Central memory CD8-positive, alpha-beta T cell (primary cell): ENCODE results near the gene SH2D6.

Experiments
- ATAC-seq: fragments of 150-1000 bp; cut with Tn5 transposase; replicated peaks from 2 replicates; pipeline ENCODE4 v1.10.0; 2022; ENCODE audit warnings: mild to moderate bottlenecking, moderate FRiP score, moderate number of reproducible peaks; ENCODE audit not compliant: poor library complexity, severe bottlenecking; ENCODE audit errors: extremely low read depth
- DNase-seq, 2 donors: peaks; one replicate each; pipeline ENCODE4 v3.0.0; 2021; ENCODE audit warnings: low spot score in 2 of 2
- H3K27ac Mint-ChIP-seq: one replicate; pipeline ENCODE4 v1.8.0; 2022; ENCODE audit warnings: low read depth, mild to moderate bottlenecking, moderate library complexity, mixed read lengths
- H3K27me3 Mint-ChIP-seq: one replicate; pipeline ENCODE4 v1.8.0; 2022; ENCODE audit warnings: mixed read lengths
- H3K36me3 Mint-ChIP-seq: one replicate; pipeline ENCODE4 v1.8.0; 2022; ENCODE audit warnings: mild to moderate bottlenecking, moderate library complexity, mixed read lengths; ENCODE audit not compliant: insufficient read depth
- H3K4me1 Mint-ChIP-seq: one replicate; pipeline ENCODE4 v1.8.0; 2022; ENCODE audit warnings: mixed read lengths
- H3K4me3 Mint-ChIP-seq: one replicate; pipeline ENCODE4 v1.8.0; 2022; ENCODE audit warnings: mild to moderate bottlenecking, moderate library complexity, mixed read lengths
- H3K9me3 Mint-ChIP-seq: one replicate; pipeline ENCODE4 v1.8.0; 2022; ENCODE audit warnings: mixed read lengths

Gene SH2D6

GRCh38 chr2:85415980-85416650 is 2.4 kb upstream of the SH2D6 start:
- H3K9me3 Mint-ChIP-seq, result no peaks in the 10 kb centered on the region
- peaks cover 7% of the 10 kb centered on the region for H3K36me3 Mint-ChIP-seq
- H3K27ac Mint-ChIP-seq, result no peak overlapping the region
- peaks cover 28% of the 10 kb centered on the region for H3K4me1 Mint-ChIP-seq
- H3K4me3 Mint-ChIP-seq, result no peak overlapping the region
- ATAC-seq (no peak), DNase-seq (no peak)
- H3K27me3 Mint-ChIP-seq, result peaks cover 9% of the 10 kb centered on the region

DNA sequence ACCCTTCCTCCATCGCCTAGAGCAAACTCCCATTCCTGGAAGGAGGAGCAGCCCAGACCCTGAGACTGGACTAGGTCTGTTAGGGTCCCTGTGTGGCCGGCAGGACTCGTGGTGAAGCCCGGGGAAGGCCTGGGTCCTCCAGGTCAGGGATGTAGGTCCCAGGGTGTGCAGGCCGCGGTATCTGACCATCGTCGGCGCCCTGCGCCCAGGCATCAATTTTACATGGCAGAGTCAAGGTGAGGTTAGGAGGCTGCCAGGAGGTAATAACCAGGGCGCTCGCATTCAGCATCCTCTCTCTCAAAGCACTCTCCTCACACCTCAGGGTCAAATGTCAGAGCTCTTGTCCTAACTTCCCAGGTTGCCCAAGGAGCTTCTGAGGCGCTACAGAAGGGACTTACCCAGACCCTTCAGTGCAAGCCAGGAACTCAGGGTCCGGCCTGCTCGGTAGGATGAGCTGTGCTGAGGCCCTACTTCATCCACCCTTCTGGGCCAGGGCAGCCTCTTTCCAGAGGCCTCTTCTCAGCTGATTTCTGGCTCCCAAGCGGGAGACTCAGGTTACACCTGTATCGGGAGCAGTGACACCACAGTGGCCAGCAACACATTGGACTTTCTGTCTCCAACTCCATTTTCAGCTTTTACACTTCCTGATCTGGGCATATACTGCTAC is 628 bp downstream of the SH2D6 start:
- DNase-seq, result no peak
- Mint-ChIP-seq H3K27me3 (no peaks in the 10 kb centered on the region), H3K9me3 (no peaks in the 10 kb centered on the region), H3K27ac (peak overlapping the region; percentile 92), H3K36me3 (peaks cover 6% of the 10 kb centered on the region), H3K4me3 (peak overlapping the region; percentile 89), H3K4me1 (peaks cover 26% of the 10 kb centered on the region)
- no peak for ATAC-seq

DNA sequence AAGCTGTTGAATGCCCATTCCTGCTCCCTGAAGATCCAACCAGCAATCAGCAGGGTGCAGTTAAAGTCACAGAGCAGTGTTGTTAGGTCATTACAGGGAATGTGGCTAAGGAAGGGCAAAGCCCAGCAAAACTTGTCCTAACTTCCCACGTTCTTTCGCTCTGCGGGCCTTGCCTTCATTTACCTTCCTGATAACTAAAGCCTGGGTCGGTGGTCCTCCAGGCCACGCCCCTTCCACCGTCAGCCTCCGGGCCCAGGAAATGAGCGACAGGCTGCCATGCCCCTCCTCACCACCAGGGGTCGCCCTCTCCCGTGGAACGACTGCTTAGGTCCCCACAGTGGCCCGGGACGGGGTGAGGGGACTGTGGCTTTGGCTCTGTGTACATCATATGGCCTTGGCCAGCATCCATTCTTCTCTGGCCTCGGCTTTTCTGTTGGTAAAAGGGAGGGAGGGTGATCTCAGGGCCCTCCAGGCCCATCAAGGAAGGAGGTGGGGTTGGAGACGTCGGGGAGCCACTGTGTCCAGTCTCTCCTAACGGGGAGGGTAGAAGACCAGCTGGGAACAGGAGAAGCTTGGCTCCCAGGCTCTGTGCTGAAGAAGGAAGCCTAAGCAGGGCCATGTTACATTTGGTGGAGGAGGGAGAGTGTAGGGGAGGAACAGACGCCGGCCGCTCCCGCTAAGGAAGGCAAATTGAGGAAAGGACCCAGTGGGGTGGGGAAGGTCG is 2.2 kb downstream of the SH2D6 start:
- ATAC-seq, result peak; percentile 52
- DNase-seq, result peak; percentile 80 to 94
- no peaks in the 10 kb centered on the region for H3K9me3 Mint-ChIP-seq

DNA sequence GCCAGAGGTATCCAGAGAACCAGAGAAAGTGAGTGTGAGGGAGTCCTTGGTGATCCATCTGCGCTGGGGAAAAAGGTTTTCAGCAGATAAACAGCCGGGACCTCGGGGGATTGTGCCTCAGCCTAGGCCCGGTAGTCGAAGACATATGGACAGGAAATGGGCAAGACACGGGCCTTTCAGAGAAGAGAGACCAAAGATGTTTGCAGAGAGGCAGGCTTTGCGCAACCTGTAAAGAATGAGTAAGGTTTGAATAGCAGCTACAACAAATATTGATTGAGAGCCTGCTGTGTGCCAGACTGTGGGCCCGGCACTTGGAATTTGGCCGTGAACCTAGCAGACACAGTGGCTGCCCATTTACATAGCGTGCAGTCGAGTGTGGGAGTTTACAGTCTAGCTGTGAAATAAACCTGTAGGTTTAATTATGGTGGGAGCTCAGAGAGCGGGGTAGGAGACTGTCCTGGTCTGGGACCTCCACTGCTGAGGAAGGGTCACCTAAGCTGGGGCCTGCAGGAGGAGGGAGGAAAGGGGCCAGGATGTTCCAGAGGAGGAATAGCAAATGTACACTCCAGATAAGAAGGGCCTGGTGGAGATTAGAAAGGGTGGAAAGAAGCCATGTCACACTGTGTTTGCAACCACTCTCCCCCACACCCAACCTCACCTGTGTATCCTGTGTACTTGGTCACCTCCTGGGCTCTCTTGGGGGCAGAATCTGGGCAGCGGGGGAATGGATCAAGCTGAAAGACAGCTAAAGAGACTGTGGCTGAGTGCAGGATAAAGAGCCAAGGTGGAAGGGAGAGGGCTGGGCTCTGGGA is 3.0 kb downstream of the SH2D6 start:
- no peak overlapping the region for H3K4me3 Mint-ChIP-seq
- peaks cover 6% of the 10 kb centered on the region for H3K36me3 Mint-ChIP-seq
- peak overlapping the region; percentile 76 for H3K27ac Mint-ChIP-seq
- ATAC-seq (no peak), DNase-seq (no peak)
- peaks cover 16% of the 10 kb centered on the region for H3K4me1 Mint-ChIP-seq
- no peaks in the 10 kb centered on the region for H3K9me3 Mint-ChIP-seq
- no peaks in the 10 kb centered on the region for H3K27me3 Mint-ChIP-seq

More for the DNA sequence above, 2.2 kb downstream of the SH2D6 start:
- Mint-ChIP-seq H3K27me3 (no peaks in the 10 kb centered on the region), H3K4me1 (peaks cover 17% of the 10 kb centered on the region), H3K27ac (peak overlapping the region; percentile 76), H3K36me3 (peaks cover 6% of the 10 kb centered on the region), H3K4me3 (peak overlapping the region; percentile 57)

GRCh38 chr2:85422072-85422457 is 3.6 kb downstream of the SH2D6 start:
- no peak for DNase-seq
- H3K27me3 Mint-ChIP-seq, result no peaks in the 10 kb centered on the region
- H3K36me3 Mint-ChIP-seq, result peaks cover 6% of the 10 kb centered on the region
- H3K4me1 Mint-ChIP-seq, result peaks cover 16% of the 10 kb centered on the region
- H3K4me3 Mint-ChIP-seq, result no peak overlapping the region
- H3K9me3 Mint-ChIP-seq, result no peaks in the 10 kb centered on the region
- no peak for ATAC-seq
- H3K27ac Mint-ChIP-seq, result no peak overlapping the region

- H3K4me3 Mint-ChIP-seq, result no peak overlapping the region
- DNase-seq, result no peak
- peak overlapping the region; percentile 12 for H3K27ac Mint-ChIP-seq
- ATAC-seq, result no peak
- H3K4me1 Mint-ChIP-seq, result peaks cover 16% of the 10 kb centered on the region
- H3K36me3 Mint-ChIP-seq, result peaks cover 3% of the 10 kb centered on the region
- H3K9me3 Mint-ChIP-seq, result no peaks in the 10 kb centered on the region
- H3K27me3 Mint-ChIP-seq, result no peaks in the 10 kb centered on the region
Measured at GRCh38 chr2:85423525-85423924, 5.0 kb downstream of the SH2D6 start.

DNA sequence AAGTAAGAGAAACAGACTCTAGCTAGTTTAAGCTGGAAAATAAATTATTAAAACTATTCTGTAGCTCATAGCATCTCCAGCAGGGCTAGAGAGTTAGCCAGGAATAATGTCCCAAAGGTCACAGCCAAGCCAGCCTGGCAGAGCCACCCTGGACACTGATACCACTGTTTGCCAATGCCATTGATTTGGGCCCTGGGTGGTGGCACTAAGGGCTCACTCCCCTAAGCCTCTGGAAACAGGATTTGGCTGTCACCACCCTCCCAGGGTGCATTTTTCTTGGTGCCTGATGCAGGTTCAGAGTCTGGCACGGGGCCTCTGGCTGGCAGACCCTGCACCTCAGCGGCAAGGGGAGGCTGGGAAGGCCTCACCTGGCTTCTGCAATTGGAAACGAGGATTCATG is 7.1 kb downstream of the SH2D6 start:
- Mint-ChIP-seq H3K36me3 (peaks cover 1% of the 10 kb centered on the region), H3K4me1 (peaks cover 4% of the 10 kb centered on the region), H3K27me3 (no peaks in the 10 kb centered on the region), H3K9me3 (no peaks in the 10 kb centered on the region), H3K4me3 (no peak overlapping the region), H3K27ac (no peak overlapping the region)
- ATAC-seq, result no peak
- no peak for DNase-seq

- DNase-seq (no peak), ATAC-seq (no peak)
- Mint-ChIP-seq H3K4me1 (no peaks in the 10 kb centered on the region), H3K27me3 (no peaks in the 10 kb centered on the region), H3K27ac (no peak overlapping the region), H3K36me3 (no peaks in the 10 kb centered on the region), H3K9me3 (no peaks in the 10 kb centered on the region), H3K4me3 (no peak overlapping the region)
Measured at GRCh38 chr2:85427300-85427835, 8.9 kb downstream of the SH2D6 start.

GRCh38 chr2:85428343-85428881 is 9.9 kb downstream of the SH2D6 start:
- Mint-ChIP-seq H3K36me3 (no peaks in the 10 kb centered on the region), H3K4me3 (no peak overlapping the region), H3K27me3 (no peaks in the 10 kb centered on the region), H3K9me3 (no peaks in the 10 kb centered on the region), H3K4me1 (no peaks in the 10 kb centered on the region), H3K27ac (no peak overlapping the region)
- no peak for ATAC-seq
- no peak for DNase-seq

DNA sequence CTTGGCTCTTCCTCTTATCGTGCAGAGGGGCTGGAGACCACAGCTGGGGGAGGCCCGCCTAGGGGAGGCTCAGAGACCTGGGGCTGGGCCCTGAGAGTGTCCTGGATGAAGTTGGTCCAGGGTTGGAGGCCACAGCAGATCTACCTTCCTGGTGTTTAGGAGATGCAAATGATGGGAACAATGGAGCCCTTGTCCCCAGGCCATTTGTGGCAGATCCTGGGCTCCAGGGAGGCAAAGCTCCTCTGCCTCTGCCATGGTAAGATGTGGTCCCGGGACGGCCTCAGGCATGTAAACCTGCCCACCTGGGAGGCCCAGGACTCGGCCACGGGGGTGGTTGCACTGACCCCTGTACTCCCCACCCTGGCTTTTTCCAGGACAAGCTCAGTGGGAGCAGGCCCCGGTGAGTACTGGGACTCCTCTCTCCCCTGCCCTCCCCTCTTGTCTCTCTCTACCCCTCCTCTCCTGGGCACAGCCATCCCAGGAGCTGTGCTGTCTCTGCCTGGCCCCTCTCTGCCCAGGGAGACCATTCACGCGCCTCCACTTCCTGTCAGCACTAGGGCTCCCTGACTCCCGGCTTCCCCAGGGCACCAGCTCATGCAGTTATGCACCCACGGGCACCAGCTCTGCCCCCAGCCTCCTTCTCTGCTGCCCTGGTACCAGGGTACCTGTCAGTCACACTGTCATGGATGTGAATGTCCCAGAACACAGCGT is 10.9 kb downstream of the SH2D6 start:
- DNase-seq (no peak), ATAC-seq (no peak)
- Mint-ChIP-seq H3K4me3 (no peak overlapping the region), H3K27ac (no peak overlapping the region), H3K4me1 (no peaks in the 10 kb centered on the region), H3K27me3 (no peaks in the 10 kb centered on the region), H3K36me3 (no peaks in the 10 kb centered on the region), H3K9me3 (no peaks in the 10 kb centered on the region)

GRCh38 chr2:85429924-85430289 is 11.4 kb downstream of the SH2D6 start:
- no peaks in the 10 kb centered on the region for H3K9me3 Mint-ChIP-seq
- H3K4me1 Mint-ChIP-seq, result no peaks in the 10 kb centered on the region
- DNase-seq (no peak), ATAC-seq (no peak)
- H3K27me3 Mint-ChIP-seq, result no peaks in the 10 kb centered on the region
- H3K36me3 Mint-ChIP-seq, result no peaks in the 10 kb centered on the region
- H3K27ac Mint-ChIP-seq, result no peak overlapping the region
- H3K4me3 Mint-ChIP-seq, result no peak overlapping the region
